ENCODE results near the gene R3HDM2. TPM values are rescaled to one million over a fixed set of nuclear protein-coding genes. Genes with fewer than 3 reads are reported as not detected.
"Not testable (repeated sequence)": the region's sequence is repeated elsewhere in the genome, so short reads cannot be mapped to it uniquely, and the experiment has no call there.

Gene R3HDM2
- total RNA-seq, 1 experiment from 2014 or later, result 64.0 TPM

GRCh38 chr12:57280211-57281062 lies 150.4 kb downstream of the R3HDM2 start:
- intact Hi-C loops (cut with micrococcal nuclease; ENCODE audit: unreplicated experiment), result no loop called here
- Histone ChIP-seq H3K9me3 (ENCODE audit: low read depth, low read length, poor library complexity, severe bottlenecking) (no peaks in the 10 kb centered on the region), H3K27ac (ENCODE audit: low read depth, low read length, poor library complexity, severe bottlenecking) (peak overlapping the region; percentile 14), H3K36me3 (ENCODE audit: insufficient read depth, low read length, poor library complexity, severe bottlenecking) (peaks cover 30% of the 10 kb centered on the region), H3K27me3 (replicated peaks; ENCODE audit: insufficient read depth, low read depth, low read length, poor library complexity) (no peaks in the 10 kb centered on the region), H3K4me1 (ENCODE audit: insufficient read depth, low read length, poor library complexity, severe bottlenecking) (peaks cover 10% of the 10 kb centered on the region), H3K4me3 (ENCODE audit: low read depth, low read length, poor library complexity, severe bottlenecking) (no peak overlapping the region)
- DNase-seq (ENCODE audit: low spot score), result peak; percentile 67
- BruUV-seq (replicated peaks), result no TSS peak
- TF ChIP-seq, protein P1, sequence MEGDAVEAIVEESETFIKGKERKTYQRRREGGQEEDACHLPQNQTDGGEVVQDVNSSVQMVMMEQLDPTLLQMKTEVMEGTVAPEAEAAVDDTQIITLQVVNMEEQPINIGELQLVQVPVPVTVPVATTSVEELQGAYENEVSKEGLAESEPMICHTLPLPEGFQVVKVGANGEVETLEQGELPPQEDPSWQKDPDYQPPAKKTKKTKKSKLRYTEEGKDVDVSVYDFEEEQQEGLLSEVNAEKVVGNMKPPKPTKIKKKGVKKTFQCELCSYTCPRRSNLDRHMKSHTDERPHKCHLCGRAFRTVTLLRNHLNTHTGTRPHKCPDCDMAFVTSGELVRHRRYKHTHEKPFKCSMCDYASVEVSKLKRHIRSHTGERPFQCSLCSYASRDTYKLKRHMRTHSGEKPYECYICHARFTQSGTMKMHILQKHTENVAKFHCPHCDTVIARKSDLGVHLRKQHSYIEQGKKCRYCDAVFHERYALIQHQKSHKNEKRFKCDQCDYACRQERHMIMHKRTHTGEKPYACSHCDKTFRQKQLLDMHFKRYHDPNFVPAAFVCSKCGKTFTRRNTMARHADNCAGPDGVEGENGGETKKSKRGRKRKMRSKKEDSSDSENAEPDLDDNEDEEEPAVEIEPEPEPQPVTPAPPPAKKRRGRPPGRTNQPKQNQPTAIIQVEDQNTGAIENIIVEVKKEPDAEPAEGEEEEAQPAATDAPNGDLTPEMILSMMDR (conservative IDR thresholded peaks at IDR 0.05; ENCODE audit: low read depth, low read length), result no peak
- TF ChIP-seq EZH2 (IDR thresholded peaks at IDR 0.05; ENCODE audit: borderline replicate concordance, low read depth, low read length, poor library complexity, severe bottlenecking), result no peak
- ChIA-PET CTCF (no interaction called here), POLR2A (ENCODE audit: low non-redundant PET) (no interaction called here)

GRCh38 chr12:57278465-57279381 lies 152.1 kb downstream of the R3HDM2 start:
- POLR2A ChIA-PET (ENCODE audit: low non-redundant PET), result no interaction called here
- no peak for DNase-seq (ENCODE audit: low spot score)
- Histone ChIP-seq H3K9me3 (ENCODE audit: low read depth, low read length, poor library complexity, severe bottlenecking) (no peaks in the 10 kb centered on the region), H3K27ac (ENCODE audit: low read depth, low read length, poor library complexity, severe bottlenecking) (no peak overlapping the region), H3K36me3 (ENCODE audit: insufficient read depth, low read length, poor library complexity, severe bottlenecking) (peaks cover 25% of the 10 kb centered on the region), H3K27me3 (replicated peaks; ENCODE audit: insufficient read depth, low read depth, low read length, poor library complexity) (no peaks in the 10 kb centered on the region), H3K4me3 (ENCODE audit: low read depth, low read length, poor library complexity, severe bottlenecking) (no peak overlapping the region), H3K4me1 (ENCODE audit: insufficient read depth, low read length, poor library complexity, severe bottlenecking) (peaks cover 10% of the 10 kb centered on the region)
- intact Hi-C loops (cut with micrococcal nuclease; ENCODE audit: unreplicated experiment), result no loop called here
- BruUV-seq (replicated peaks), result no TSS peak
- TF ChIP-seq EZH2 (IDR thresholded peaks at IDR 0.05; ENCODE audit: borderline replicate concordance, low read depth, low read length, poor library complexity, severe bottlenecking), result no peak
- TF ChIP-seq, protein P1 (conservative IDR thresholded peaks at IDR 0.05; ENCODE audit: low read depth, low read length), result no peak
- CTCF ChIA-PET, result interaction anchor here (0.5 kb wide), 1 partner anchor 15 kb away, joined by 7 read pairs; no protein-coding TSS in a partner anchor

DNA sequence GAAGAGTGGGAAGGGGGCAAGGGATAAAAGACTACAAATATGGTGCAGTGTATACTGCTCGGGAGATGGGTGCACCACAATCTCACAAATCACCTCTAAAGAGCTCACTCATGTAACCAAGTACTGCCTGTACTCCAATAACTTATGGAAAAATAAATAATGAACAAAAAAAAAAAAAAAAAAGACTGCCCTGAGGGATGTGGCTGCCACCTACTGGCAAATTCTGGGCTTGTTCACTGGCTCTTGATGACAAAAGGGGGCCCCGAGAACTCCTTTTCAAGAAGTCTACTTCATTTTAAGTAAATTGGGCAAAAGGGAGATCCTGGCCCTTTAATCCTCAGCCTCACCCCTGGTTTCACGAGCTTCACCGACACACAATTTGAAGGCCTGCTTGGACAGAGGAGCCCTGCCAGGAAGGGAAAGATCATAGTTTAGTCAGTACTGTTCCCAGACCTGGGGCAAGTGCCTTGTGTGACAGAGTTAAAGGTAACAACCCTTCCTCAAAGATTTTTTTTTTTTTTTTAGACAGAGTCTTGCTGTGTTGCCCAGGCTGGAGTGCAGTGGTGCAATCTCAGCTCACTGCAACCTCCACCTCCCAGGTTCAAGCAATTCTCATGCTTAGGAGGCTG lies 153.8 kb downstream of the R3HDM2 start:
- intact Hi-C loops (cut with micrococcal nuclease; ENCODE audit: unreplicated experiment), result no loop called here
- Histone ChIP-seq H3K36me3 (ENCODE audit: insufficient read depth, low read length, poor library complexity, severe bottlenecking) (peaks cover 21% of the 10 kb centered on the region), H3K4me1 (ENCODE audit: insufficient read depth, low read length, poor library complexity, severe bottlenecking) (peaks cover 10% of the 10 kb centered on the region), H3K27me3 (replicated peaks; ENCODE audit: insufficient read depth, low read depth, low read length, poor library complexity) (no peaks in the 10 kb centered on the region), H3K27ac (ENCODE audit: low read depth, low read length, poor library complexity, severe bottlenecking) (no peak overlapping the region), H3K9me3 (ENCODE audit: low read depth, low read length, poor library complexity, severe bottlenecking) (no peaks in the 10 kb centered on the region), H3K4me3 (ENCODE audit: low read depth, low read length, poor library complexity, severe bottlenecking) (no peak overlapping the region)
- ChIA-PET POLR2A (ENCODE audit: low non-redundant PET) (no interaction called here), CTCF (interaction anchor here (0.6 kb wide), 2 partner anchors 42 to 89 kb away, joined by 5 to 6 read pairs; no protein-coding TSS in a partner anchor)
- BruUV-seq (replicated peaks), result no TSS peak
- TF ChIP-seq, protein P1 (conservative IDR thresholded peaks at IDR 0.05; ENCODE audit: low read depth, low read length), result peak; percentile 60
- no peak for TF ChIP-seq EZH2 (IDR thresholded peaks at IDR 0.05; ENCODE audit: borderline replicate concordance, low read depth, low read length, poor library complexity, severe bottlenecking)
- DNase-seq (ENCODE audit: low spot score), result peak; percentile 52

GRCh38 chr12:57276233-57276632 lies 154.6 kb downstream of the R3HDM2 start:
- H3K36me3 ChIP-seq (ENCODE audit: insufficient read depth, low read length, poor library complexity, severe bottlenecking), result peaks cover 25% of the 10 kb centered on the region
- CTCF ChIA-PET, result interaction anchor here (0.6 kb wide), 2 partner anchors 43 to 88 kb away, joined by 5 to 6 read pairs; no protein-coding TSS in a partner anchor
- DNase-seq (ENCODE audit: low spot score); BruUV-seq (replicated peaks); H3K27ac ChIP-seq (ENCODE audit: low read depth, low read length, poor library complexity, severe bottlenecking); intact Hi-C loops (cut with micrococcal nuclease; ENCODE audit: unreplicated experiment); H3K9me3 ChIP-seq (ENCODE audit: low read depth, low read length, poor library complexity, severe bottlenecking); H3K4me3 ChIP-seq (ENCODE audit: low read depth, low read length, poor library complexity, severe bottlenecking); H3K27me3 ChIP-seq (replicated peaks; ENCODE audit: insufficient read depth, low read depth, low read length, poor library complexity): not testable (repeated sequence)
- peaks cover 10% of the 10 kb centered on the region for H3K4me1 ChIP-seq (ENCODE audit: insufficient read depth, low read length, poor library complexity, severe bottlenecking)
- POLR2A ChIA-PET (ENCODE audit: low non-redundant PET), result interaction anchor here (0.6 kb wide), 1 partner anchor 178 kb away, joined by 4 read pairs; no protein-coding TSS in a partner anchor

All from A673 (cell line).